ENCODE results near the gene SMG5.

- TF ChIP-seq CTCF (conservative IDR thresholded peaks at IDR 0.05) = no peak
- TF ChIP-seq ZFX (IDR thresholded peaks at IDR 0.05) = no peak
Measured at GRCh38 chr1:156244126-156244525, 38.5 kb downstream of the SMG5 start.
